Cardiac fibroblast (primary cell): ENCODE data around the gene RPEL1.
"Not testable (repeated sequence)": the region's sequence is repeated elsewhere in the genome, so short reads cannot be mapped to it uniquely, and the experiment has no call there.

Experiments
- DNase-seq, 2 donors: peaks; one replicate each; pipeline versions ENCODE4 v3.0.0 to v3.0.0-alpha.2; 2010; ENCODE audit warnings: low read depth in 2 of 2
- H3K4me3 ChIP-seq, 2 donors: replicated peaks in 1 of 2; 1 replicate in 1 of 2; 2 replicates in 1 of 2; pipeline ENCODE4 v1.5.1; 2011; ENCODE audit warnings: low read depth in 2 of 2, low read length in 2 of 2, mild to moderate bottlenecking in 2 of 2, moderate library complexity in 1 of 2
- CTCF ChIP-seq: IDR thresholded peaks from one replicate; pipeline ENCODE4 v1.5.1; 2011; ENCODE audit warnings: low read depth, mild to moderate bottlenecking, low read length, inconsistent platforms

RPEL1 gene

GRCh38 chr10:103224133-103224532, 21.6 kb upstream of the RPEL1 start:
- no peak for TF ChIP-seq CTCF
- no peak for DNase-seq
- no peak overlapping the region for H3K4me3 ChIP-seq

- not testable (repeated sequence) for H3K4me3 ChIP-seq, DNase-seq
Measured at GRCh38 chr10:103224721-103225120, 21.0 kb upstream of the RPEL1 start.

- no peak overlapping the region for H3K4me3 ChIP-seq
- peak in 1 of 2 donors; percentile 24 for DNase-seq
- TF ChIP-seq CTCF = no peak
Measured at GRCh38 chr10:103225939-103226338, 19.7 kb upstream of the RPEL1 start.

- no peak for TF ChIP-seq CTCF
- peak in 1 of 2 donors; percentile 65 for DNase-seq
- H3K4me3 ChIP-seq = no peak overlapping the region
Measured at GRCh38 chr10:103227416-103227815, 18.3 kb upstream of the RPEL1 start.

- no peak overlapping the region for H3K4me3 ChIP-seq
- no peak for TF ChIP-seq CTCF
- peak; percentile 96 to 97 for DNase-seq
Measured at GRCh38 chr10:103231047-103231551, 14.6 kb upstream of the RPEL1 start.

- no peak for TF ChIP-seq CTCF
- no peak for DNase-seq
Measured at GRCh38 chr10:103232131-103232673, 13.5 kb upstream of the RPEL1 start.

GRCh38 chr10:103232772-103233488, 12.8 kb upstream of the RPEL1 start:
- no peak for TF ChIP-seq CTCF
- peak; percentile 74 to 75 for DNase-seq
- no peak overlapping the region for H3K4me3 ChIP-seq

More at GRCh38 chr10:103232131-103232673, 13.5 kb upstream of the RPEL1 start:
- no peak overlapping the region for H3K4me3 ChIP-seq
